ENCODE data around the gene ASAP3.

The ASAP3 gene

GRCh38 chr1:23477359-23478144 is 6.4 kb downstream of the ASAP3 start:
- no peak for DNase-seq

- DNase-seq, result no peak
These were observed 8.3 kb downstream of the ASAP3 start for GRCh38 chr1:23475641-23476040.

- peak; percentile 48 for DNase-seq
These were observed 8.8 kb downstream of the ASAP3 start for GRCh38 chr1:23475134-23475628.

GRCh38 chr1:23473037-23473800 is 10.8 kb downstream of the ASAP3 start:
- DNase-seq, result no peak

- DNase-seq, result no peak
These were observed 11.5 kb downstream of the ASAP3 start for GRCh38 chr1:23472351-23473036.

GRCh38 chr1:23471473-23472075 is 12.4 kb downstream of the ASAP3 start:
- DNase-seq, result no peak

GRCh38 chr1:23470282-23471070 is 13.5 kb downstream of the ASAP3 start:
- DNase-seq, result no peak

GRCh38 chr1:23469372-23469982 is 14.5 kb downstream of the ASAP3 start:
- DNase-seq, result no peak

GRCh38 chr1:23466423-23466989 is 17.5 kb downstream of the ASAP3 start:
- no peak for DNase-seq

GRCh38 chr1:23463286-23463685 is 20.7 kb downstream of the ASAP3 start:
- DNase-seq, result no peak

GRCh38 chr1:23462766-23463165 is 21.2 kb downstream of the ASAP3 start:
- no peak for DNase-seq

- no peak for DNase-seq
These were observed 22.9 kb downstream of the ASAP3 start for GRCh38 chr1:23461050-23461449.

GRCh38 chr1:23460519-23460918 is 23.5 kb downstream of the ASAP3 start:
- DNase-seq, result no peak

- DNase-seq, result no peak
These were observed 24.6 kb downstream of the ASAP3 start for GRCh38 chr1:23459338-23459757.

GRCh38 chr1:23456226-23456625 is 27.8 kb downstream of the ASAP3 start:
- DNase-seq, result no peak

- no peak for DNase-seq
These were observed 30.5 kb downstream of the ASAP3 start for GRCh38 chr1:23453455-23454000.

GRCh38 chr1:23452011-23452411 is 32.0 kb downstream of the ASAP3 start:
- no peak for DNase-seq

GRCh38 chr1:23451441-23451840 is 32.5 kb downstream of the ASAP3 start:
- DNase-seq, result peak; percentile 14

GRCh38 chr1:23450894-23451293 is 33.1 kb downstream of the ASAP3 start:
- DNase-seq, result no peak

GRCh38 chr1:23449958-23450357 is 34.0 kb downstream of the ASAP3 start:
- DNase-seq, result no peak

GRCh38 chr1:23449306-23449705 is 34.7 kb downstream of the ASAP3 start:
- no peak for DNase-seq
